ENCODE data around the gene VSIG1.

The VSIG1 gene

DNA sequence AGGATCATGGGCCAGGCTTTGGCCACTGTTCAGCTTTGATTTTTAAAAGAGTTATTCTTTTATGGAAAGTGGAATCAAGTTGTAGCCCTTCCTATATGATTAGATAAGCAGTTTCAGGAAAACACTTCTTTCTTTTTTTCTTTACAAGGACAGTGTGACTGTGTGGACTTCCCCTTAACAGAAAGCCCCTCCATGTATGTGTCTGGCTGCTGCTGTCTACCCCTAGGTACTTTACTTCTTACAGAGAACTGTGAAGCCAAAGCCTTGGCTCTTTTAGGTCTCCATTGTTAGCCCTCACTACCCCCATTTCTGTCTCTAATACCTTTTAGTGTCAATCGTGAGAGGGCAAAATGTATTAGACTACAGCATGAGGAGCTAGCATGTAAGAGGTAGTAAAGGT lies 19.1 kb downstream of the VSIG1 start:
- no peak for DNase-seq

DNA sequence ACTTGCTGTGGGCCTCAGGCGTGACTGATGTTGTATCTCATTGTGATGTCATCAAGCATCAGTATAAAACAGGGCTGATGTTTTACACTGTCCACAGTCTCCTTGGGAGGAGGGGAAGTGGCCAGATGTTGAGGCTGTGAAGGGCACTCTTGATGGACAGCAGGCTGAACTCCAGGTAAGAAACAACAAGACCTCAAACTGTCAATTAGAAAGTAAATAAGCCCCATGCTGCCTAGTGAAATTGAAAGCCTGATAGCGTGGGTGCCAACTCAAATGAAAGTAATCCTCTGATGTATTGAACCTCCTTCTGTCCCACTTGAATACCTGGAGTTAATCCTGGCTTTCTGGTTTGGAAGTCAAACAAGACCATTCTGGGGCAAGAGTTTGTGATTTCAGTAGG lies 19.7 kb downstream of the VSIG1 start:
- DNase-seq = no peak

DNA sequence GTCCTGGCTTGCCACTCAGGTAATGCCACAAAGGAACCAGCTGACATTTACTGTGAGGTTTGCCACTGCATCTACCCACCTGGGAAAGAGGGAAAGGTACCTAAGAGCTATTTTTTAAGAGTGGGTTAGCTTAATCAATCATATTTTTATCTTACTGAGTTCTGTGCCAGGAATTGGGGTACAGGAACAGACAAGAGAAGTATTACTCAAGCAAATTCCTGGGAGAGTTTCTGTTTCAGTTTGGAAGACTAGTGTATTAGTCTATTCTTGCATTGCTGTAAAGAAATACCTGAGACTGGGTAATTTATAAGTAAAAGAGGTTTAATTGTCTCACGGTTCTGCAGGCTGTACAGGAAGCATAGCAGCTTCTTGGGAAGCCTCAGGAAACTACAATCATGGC lies 23.3 kb downstream of the VSIG1 start:
- no peak for DNase-seq

DNA sequence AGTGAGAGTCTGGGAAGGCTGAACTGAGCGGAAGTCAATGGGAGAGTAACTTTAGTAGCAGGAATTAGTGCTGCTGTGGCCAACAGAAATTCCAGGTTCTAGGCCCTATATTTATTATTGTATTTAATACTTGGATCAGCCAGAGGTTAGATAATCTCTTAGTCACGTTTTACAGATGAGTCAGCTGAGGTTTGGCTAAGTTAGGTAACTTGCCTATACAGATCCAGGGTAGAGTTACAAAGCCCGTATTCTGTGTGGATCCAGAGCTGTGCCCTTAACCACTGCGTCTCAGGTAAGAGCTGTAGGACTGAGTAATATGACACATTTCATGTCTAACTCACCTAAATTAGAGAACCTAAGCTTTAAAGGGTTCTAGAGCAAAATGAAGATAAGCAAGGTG lies 26.0 kb downstream of the VSIG1 start:
- no peak for DNase-seq

DNA sequence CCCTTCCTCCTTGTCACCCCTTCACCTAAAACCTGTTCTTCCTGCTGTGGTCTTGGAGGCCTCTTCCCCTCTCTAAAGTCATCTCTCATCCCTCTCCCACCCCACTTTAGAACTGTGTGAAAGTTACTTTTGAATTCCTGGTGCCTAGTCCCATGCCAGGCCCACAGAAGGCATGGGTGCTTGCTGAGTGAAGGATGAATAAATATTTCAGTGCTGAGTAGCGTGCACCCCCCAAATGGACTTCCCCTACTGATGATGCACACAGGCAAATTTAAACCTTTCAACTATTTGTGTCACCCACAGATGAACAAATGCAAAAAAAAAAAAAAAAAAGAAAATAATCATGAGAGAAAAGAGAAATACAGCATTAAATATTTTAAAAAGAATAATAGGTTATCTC lies 26.7 kb downstream of the VSIG1 start:
- no peak for DNase-seq

DNA sequence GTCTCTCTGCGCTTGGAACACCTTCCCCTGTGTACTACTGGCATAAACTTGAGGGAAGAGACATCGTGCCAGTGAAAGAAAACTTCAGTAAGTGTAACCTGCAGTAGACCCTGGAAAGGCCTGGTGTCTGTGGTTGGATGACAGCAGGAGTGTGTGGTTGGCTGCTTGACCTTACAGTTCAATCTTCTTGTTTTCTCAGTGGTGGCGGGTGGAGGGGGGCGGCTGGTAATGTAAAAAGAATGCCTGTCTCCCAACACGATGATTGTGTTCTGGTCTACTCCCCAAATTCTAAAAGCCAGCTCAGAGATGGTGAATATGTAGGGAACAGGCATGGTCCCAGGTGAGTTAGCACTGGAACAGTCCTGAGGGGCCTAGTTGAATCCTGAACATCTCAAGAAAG lies 27.9 kb downstream of the VSIG1 start:
- DNase-seq = no peak

DNA sequence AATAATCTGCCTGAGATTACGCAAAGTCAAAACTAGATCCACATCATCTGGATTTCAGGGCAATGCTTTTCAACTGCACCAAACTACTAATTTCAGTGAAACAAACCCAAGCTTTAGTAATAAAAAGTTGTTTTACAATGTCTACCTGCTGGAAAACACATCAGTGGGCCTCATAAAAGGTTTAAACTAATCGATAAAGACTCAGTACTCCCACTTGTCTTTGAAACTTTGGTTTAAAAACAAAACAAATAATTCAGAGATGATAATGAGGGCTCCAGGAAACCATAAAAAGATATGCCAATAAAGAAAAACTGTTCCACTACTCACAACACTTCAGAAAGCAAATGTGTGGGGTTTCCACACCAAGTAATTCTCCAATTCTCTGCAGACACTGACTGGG lies 36.2 kb downstream of the VSIG1 start:
- DNase-seq = no peak

DNA sequence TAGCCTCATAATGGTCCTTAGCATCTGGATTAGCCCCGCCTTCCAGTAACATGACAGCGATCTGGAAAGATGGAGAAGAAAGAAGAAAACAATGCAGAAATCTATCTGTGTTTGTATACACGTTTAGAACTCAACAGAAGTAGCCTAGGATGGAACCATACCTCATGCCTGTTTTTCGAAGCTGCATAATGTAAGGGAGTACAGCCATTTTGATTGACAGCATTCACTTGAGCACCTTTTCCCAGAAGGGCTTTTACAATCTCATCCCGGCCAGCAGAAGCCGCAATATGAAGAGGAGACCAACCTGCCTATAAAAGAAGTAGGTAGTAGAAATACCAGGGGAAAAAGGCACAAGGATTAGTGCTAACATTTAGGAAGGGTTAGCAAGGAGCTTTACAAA lies 42.9 kb downstream of the VSIG1 start:
- DNase-seq = no peak

DNA sequence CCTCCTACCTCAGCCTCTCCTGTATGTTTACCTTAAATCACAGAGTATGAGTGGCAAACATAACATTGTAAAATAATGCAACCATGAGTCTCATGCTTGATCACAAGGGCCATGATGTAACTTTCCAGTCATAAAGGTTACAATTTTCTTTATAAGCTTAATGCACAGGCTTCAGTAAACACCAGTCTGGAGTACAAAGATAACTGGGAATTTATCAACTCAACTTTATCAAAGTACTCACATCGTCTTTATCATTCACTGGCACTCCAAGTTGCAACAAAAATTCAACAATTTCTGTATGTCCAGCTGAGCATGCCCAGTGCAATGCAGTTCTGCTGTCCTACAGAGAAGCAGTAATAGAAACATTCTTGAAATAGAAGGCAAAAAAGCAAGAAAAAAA lies 43.6 kb downstream of the VSIG1 start:
- DNase-seq = no peak

DNA sequence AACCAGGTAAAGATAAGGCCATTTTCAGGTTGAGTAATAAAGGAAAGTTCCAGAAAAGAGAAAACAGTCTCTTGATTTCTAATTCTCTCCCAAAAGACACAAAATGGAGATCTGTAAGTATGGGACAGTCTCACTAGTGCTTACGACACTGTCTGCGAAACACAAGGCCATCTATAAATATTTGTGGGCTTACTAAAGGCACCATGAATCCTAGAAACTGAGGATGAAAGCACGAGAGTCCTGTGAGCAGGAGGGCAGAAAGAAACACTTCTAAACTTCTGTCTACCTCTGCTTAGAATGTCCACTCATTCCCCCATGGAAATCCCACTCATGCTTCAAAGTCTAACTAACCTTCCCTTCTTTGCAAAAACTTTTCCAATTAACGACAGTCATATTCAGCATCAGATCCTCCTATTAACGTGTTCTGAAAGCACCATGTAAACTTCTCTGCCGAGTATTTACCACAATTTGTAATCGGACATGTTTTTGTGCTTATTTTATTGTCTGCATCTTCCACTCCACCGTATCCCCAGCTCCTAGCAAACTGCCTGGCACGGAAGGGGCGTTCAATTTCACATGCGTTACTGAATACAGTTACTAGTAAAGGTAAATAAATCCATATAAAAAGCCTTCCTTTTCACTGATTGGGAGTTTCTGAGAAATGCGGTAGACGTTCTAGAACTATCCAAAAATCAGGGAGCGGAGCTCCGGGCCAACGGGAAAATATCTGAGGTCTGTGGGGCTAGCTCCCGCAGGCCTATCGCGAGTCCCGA lies 45.8 kb downstream of the VSIG1 start:
- peak in 1 of 58 donors; percentile 14 for DNase-seq

DNA sequence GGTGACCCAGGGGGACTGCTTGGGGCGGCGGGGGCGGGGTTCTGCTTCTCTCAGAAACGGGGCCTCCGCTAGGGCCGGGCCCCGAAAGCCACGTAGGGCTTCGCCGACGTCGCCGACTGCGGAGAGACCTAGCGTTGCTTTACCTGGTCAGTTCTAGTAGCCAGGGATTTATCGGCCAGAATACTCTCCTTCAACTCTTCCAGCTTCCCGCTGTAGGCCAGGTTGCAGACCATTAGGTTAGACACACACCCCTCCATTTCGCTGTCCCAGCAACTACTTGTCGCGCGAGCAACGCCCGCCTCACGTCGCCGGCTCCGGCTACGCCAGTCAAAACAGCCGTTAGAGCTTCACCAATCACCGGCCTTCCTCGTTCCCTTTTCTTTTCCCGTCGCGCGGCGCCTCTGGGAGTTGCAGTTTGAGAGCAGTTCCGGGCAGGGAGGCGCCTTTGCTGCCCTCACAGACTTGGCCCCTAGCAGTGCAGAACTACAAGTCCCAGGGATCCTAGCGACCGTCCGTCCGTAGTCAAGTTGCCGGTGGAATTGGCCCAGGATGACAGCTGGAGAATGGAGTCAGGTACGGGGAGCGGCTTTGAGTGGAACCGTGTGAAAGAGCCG lies 46.5 kb downstream of the VSIG1 start, which contains the start of the genes ATG4A and PSMD10:
Gene ATG4A (plus strand): TSS at position 515 of the 614 bp plus-strand sequence. CDS start 49 bp downstream, at position 564.
Gene PSMD10 (minus strand): TSS at position 279 of the 614 bp plus-strand sequence. CDS start 22 bp downstream, at position 257.
- peak; percentile 17 to 96 (median 88) for DNase-seq

DNA sequence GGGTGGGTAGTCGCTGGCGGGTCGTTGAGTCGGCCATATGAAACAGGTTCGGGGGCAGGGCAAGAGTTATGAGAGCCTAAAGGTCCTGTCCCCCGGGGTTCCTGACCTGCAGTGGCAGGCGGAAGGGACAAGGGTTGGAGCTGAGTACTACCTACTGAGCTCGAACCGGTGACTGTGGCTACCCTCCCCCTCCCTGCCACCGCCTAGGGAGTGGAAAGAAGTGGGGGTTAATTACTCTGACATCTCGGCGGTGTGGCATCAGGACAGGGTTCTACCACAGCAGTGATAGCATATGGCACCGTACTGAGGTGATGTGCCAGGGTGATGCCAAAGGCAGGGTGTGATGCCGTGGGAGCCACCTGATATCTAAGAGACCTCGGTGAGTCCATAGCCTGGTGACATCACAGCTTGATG lies 47.0 kb downstream of the VSIG1 start:
- DNase-seq = peak in 3 of 58 donors; percentile 21 to 39 (median 31)

DNA sequence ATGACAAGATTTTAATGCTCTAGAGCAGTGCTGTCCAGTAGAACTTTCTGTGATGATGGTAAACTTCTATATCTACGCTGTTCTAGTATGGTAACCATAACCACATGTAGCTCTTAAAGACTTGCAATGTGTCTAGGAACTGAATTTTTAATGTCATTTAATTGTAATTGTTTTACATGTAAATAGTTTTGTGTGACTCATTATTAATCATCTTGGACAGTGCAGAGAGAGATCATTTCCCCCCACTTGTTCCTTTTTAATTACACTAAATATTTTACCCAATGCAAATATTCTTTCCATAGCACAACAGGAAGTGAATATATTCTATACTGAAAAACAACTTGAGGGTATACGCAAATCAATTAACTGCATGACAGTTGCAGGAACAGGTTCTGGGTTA lies 52.5 kb downstream of the VSIG1 start:
- DNase-seq = no peak

DNA sequence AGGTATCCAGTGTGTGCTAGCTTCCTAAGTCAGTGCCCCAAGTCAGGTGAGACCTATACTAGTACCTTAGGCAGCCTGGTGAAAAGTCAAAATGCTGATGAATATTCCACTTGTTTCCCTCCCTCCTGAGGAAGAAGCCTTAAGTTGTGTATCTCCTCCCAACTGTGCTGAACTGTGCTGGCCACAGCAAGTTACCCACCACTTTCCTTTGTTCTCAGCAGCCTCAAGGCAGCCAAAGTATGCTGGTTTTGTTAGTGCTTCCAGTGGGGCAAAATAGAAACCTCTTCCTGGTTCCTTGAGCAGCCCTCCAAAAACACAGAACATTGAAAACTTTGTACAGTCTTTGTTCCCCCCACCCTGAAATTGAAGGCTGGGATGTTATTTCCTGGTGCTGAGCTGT lies 60.6 kb downstream of the VSIG1 start:
- no peak for DNase-seq

DNA sequence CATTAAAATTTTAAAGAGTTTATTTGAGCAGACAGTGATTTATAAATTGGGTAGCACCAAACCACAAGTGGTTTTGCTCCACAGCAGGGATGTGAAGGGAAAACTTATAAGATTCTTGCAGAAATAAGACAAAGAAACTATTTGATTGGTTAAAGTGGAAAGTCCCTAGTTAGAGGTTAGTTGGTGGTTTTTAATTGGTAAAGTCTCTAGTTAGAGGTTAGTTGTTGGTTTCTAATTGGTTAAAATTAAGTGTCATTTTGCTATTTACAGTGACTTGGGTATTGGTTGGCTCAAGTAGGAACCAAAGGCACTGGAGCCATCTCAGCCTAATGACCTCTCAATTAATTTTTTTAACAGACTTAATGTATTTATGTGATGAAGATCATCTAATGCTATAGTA lies 69.7 kb downstream of the VSIG1 start:
- no peak for DNase-seq

DNA sequence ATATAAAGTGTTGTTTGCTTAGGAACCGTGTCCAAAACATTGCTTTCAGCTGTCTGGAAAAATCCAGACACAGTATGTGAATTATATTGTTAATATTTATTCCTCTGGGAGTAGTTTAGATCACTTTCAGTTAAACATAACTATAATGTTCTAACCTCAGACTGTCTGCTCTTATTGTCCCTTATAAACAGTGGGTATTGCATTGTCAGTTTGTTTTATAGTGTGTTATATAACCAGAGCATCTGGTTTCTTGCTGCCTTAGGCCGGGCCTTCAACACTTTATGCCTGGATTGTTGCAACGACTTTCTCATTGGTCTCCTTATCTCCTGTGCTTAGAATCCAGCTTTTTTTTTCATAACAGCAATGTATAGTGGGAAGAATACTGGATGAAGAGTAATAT lies 73.1 kb downstream of the VSIG1 start:
- DNase-seq = no peak

DNA sequence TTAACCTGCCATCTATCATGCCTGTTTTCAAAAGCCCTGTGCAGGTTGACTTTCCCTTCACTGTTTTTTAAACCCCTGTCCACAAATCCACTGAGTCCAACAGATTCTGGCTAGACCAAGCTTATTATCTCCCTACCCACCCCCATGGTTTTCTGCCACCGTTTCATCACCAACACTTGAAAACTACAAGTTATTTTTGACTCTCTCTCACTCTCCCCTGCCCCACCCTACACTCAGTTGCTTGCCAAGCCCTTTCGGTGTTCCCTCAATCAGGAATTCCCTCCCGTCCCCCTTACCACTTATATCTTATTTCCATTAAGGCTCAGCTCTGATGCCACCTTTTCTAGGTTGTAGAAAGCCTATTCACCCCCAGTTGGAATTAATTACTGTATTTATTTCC lies 76.4 kb downstream of the VSIG1 start:
- no peak for DNase-seq

DNA sequence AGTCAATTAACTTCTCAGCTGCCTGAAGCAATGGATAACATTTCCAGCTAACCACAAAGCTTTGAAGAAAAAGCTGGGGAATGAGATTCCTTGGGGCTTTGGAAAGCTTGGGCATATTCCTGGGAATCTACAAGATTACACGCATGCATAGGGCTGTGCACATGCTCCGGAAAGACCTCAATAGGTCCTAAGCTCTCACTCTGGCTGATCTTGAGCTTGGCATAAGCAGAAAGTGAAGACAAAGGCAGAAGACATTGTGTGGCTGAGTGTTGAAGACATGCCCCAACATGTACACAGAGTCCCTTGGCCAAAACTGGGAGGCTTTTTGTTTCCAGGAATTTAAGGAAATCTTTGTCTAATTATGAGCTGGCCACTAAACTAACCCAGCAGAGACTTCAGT lies 77.9 kb downstream of the VSIG1 start:
- no peak for DNase-seq

DNA sequence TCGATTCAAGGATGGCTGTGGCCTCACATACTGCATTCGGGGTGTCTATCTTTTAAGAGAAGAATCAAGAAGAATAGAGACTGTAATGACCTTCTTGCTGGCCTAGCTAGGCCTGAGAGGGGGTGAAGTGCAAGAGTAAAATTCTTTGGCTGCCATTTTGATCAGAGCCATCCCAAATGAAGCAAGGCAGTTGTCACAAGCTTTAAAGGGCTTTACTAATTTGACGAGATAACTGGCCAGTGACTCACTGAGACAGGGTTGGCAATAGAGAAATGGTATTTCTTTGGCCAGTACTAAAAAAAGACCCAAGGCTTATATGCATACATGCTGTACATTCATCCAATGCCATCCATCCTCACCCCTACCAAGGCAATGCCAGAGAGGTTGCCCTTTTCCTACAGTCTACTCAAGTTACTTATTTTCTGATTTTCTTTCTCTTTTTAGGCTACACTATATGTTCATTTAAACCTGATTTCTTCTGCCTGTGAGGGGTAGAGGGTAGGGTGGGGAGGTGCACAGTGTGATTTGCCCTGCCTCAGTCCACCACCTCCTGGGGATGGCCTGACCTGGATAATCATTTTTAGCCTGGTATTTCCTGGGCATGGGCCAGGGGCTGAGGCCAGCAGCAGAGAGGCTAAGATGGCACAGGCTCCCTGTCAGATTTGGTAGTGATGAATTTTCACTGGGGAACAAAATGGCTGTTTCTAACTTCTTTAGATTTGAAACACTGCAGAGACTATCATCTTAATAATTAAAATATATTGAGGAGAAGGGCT lies 78.9 kb downstream of the VSIG1 start:
- DNase-seq = no peak

DNA sequence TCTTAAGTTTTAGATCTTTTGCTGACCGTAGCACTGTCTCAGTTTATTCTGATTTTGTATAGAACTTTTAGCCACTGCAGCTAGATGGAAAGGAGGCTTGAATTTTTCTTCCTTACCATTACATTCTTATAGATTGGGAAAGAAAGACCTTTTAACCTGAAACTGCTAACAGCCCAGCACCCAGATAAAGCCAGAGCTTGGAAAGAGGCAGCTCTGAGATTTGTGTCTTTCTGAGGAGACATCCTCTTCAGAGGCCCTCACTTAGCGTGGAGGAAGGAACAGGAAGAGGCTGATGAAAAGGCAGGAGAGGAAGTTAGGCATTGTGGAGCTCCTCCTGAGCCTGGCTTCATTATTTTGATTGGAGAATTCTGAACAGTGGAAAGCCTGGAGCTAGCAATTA lies 81.8 kb downstream of the VSIG1 start:
- no peak for DNase-seq

DNA sequence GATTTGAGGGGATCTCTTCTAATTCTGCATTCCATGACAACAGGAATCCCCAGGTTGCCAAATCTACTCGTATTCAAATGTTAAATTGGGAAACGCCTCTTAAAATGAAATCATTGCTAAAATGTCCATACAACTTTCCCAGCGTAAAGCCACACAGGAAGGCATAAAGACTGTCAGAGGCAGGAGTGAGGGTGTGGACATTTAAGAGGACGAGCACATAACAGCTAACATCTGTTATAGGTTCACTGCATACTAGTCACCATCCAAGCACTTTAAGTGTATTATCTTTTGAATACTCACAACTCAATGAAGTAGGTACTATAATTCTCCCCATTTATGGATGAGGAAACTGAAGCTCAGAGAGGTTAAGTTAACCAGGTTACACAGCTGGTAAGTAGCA lies 82.3 kb downstream of the VSIG1 start:
- no peak for DNase-seq
